HepG2 (cell line): ENCODE measurements around the gene ARTN. TPM values are rescaled to one million over a fixed set of nuclear protein-coding genes. Genes with fewer than 3 reads are reported as not detected.

Experiments used
- ATAC-seq: fragments of 200-7000 bp; cut with Tn5 transposase; 3 replicates; pipeline ENCODE4 v1.9.1; 2020; ENCODE audit warnings: mild to moderate bottlenecking, moderate library complexity
- BruUV-seq: library from RNA; stranded (reverse); fragments of 400-500 nt; replicated peaks from 2 replicates; lab custom pipeline; 2021; lab: Mats Ljungman, UMichigan
- CTCF ChIA-PET: fragments of 300-600 bp; formaldehyde crosslinking; extraction: SDS; loops from one replicate; lab custom pipeline; 2021; ENCODE audit warnings: low total read pairs, inconsistent platforms, low intra/inter-chr PET ratio; lab: Yijun Ruan, JAX
- POLR2A ChIA-PET: fragments of 350-600 bp; sonication (Branson Sonifier 250); formaldehyde crosslinking; loops from one replicate; lab custom pipeline; 2020; ENCODE audit warnings: antibody characterized with exemption, inconsistent platforms; lab: Yijun Ruan, JAX
- DNase-seq: peaks from one replicate; pipeline ENCODE4 v3.0.0-alpha.2; 2015; ENCODE audit warnings: low spot score
- FAIRE-seq: peaks from 3 replicates; lab custom pipeline; 2011; peaks lifted over from hg19 to GRCh38; lab: Jason Lieb, UNC
- H2AFZ ChIP-seq: one replicate; pipeline ENCODE4 v1.6.1; 2011; ENCODE audit warnings: low read length, inconsistent platforms
- H3K27ac ChIP-seq: fragments of 300-600 bp; 3 replicates; pipeline ENCODE4 v1.8.0; 2011; ENCODE audit warnings: mixed run types, mild to moderate bottlenecking, mixed read lengths, low read length, inconsistent platforms; ENCODE audit not compliant: insufficient read depth; ENCODE audit errors: extremely low read length
- H3K27me3 ChIP-seq, 2 experiments: fragments of 200-600 bp in 1 of 2; 2 replicates in 1 of 2; 3 replicates in 1 of 2; pipeline versions ENCODE4 v1.6.0 to v1.8.0; 2011; ENCODE audit warnings: low read length in 2 of 2, mild to moderate bottlenecking in 2 of 2, moderate library complexity in 2 of 2, inconsistent platforms in 1 of 2; ENCODE audit not compliant: insufficient read depth in 2 of 2, control insufficient read depth in 1 of 2
- H3K36me3 ChIP-seq, 2 experiments: fragments of 200-600 bp in 1 of 2; replicated peaks in 1 of 2; 2 replicates in 1 of 2; 3 replicates in 1 of 2; pipeline versions ENCODE4 v1.5.1 to v1.8.0; 2011; ENCODE audit warnings: low read length in 2 of 2, inconsistent platforms in 1 of 2; ENCODE audit not compliant: insufficient read depth in 2 of 2, control insufficient read depth in 1 of 2
- H3K4me1 ChIP-seq: 2 replicates; pipeline ENCODE4 v1.5.1; 2012; ENCODE audit warnings: low read length, inconsistent platforms; ENCODE audit not compliant: insufficient read depth
- H3K4me2 ChIP-seq: 2 replicates; pipeline ENCODE4 v1.6.0; 2011; ENCODE audit warnings: low read depth, low read length, inconsistent platforms
- H3K4me3 ChIP-seq, 3 experiments: fragments of 200-600 bp in 1 of 3; sonication (generic), shearing (Covaris generic) in 1 of 3; replicated peaks in 1 of 3; 2 replicates each; pipeline ENCODE4 v1.5.1; 2011 to 2016; ENCODE audit warnings: low read length in 3 of 3, inconsistent platforms in 2 of 3, low read depth in 2 of 3, mild to moderate bottlenecking in 2 of 3, control low read depth in 1 of 3, mixed read lengths in 1 of 3; ENCODE audit not compliant: insufficient read depth in 1 of 3
- H3K79me2 ChIP-seq: one replicate; pipeline ENCODE4 v1.6.1; 2011; ENCODE audit warnings: low read length, inconsistent platforms; ENCODE audit not compliant: insufficient read depth
- H3K9ac ChIP-seq: 2 replicates; pipeline ENCODE4 v1.6.0; 2011; ENCODE audit warnings: mild to moderate bottlenecking, low read depth, low read length, inconsistent platforms; ENCODE audit not compliant: insufficient read depth
- H3K9me3 ChIP-seq: 2 replicates; pipeline ENCODE4 v1.5.1; 2012; ENCODE audit warnings: mild to moderate bottlenecking, low read length
- H4K20me1 ChIP-seq: 2 replicates; pipeline ENCODE4 v1.6.0; 2011; ENCODE audit warnings: inconsistent platforms, mild to moderate bottlenecking, low read length, moderate library complexity; ENCODE audit not compliant: insufficient read depth
- BCL6 ChIP-seq: IDR thresholded peaks from 2 replicates; pipeline ENCODE4 v1.6.1; 2016; ENCODE audit warnings: missing genetic modification reagents, missing compliant biosample characterization
- GATA4 ChIP-seq: sonication (generic); IDR thresholded peaks from 2 replicates; pipeline ENCODE4 v1.6.1; 2016; ENCODE audit warnings: antibody characterized with exemption, low read depth, borderline replicate concordance
- HNRNPK ChIP-seq: fragments of 200-400 bp; formaldehyde crosslinking; IDR thresholded peaks from 2 replicates; pipeline ENCODE4 v1.6.1; 2018; ENCODE audit warnings: low read length, low read depth, moderate library complexity, mild to moderate bottlenecking; ENCODE audit not compliant: poor library complexity, severe bottlenecking
- MED1 ChIP-seq: sonication (generic); formaldehyde crosslinking; IDR thresholded peaks from 2 replicates; pipeline ENCODE4 v1.4.0; 2020; ENCODE audit warnings: missing genetic modification reagents
- NFYC ChIP-seq: IDR thresholded peaks from 2 replicates; pipeline ENCODE4 v1.6.1; 2016; ENCODE audit warnings: missing genetic modification reagents, missing compliant biosample characterization
- NR0B2 ChIP-seq: sonication (generic); formaldehyde crosslinking; IDR thresholded peaks from 2 replicates; pipeline ENCODE4 v1.4.0; 2020; ENCODE audit warnings: mild to moderate bottlenecking, missing genetic modification reagents
- NR2F1 ChIP-seq, 2 experiments: fragments of 450-650 bp in 1 of 2; formaldehyde crosslinking in 1 of 2; IDR thresholded peaks; 2 replicates each; pipeline versions ENCODE4 v1.5.0 to v1.6.1; 2016 to 2020; ENCODE audit warnings: mild to moderate bottlenecking in 1 of 2, missing compliant biosample characterization in 1 of 2, missing genetic modification reagents in 1 of 2, moderate library complexity in 1 of 2
- ZBTB1 ChIP-seq: sonication (generic); formaldehyde crosslinking; IDR thresholded peaks from 2 replicates; pipeline ENCODE4 v1.4.0; 2020; ENCODE audit warnings: missing genetic modification reagents, borderline replicate concordance
- ZNF142 ChIP-seq: sonication (generic); formaldehyde crosslinking; IDR thresholded peaks from 2 replicates; pipeline ENCODE4 v1.4.0; 2020; ENCODE audit warnings: missing genetic modification reagents
- ZNF256 ChIP-seq: sonication (generic); formaldehyde crosslinking; conservative IDR thresholded peaks from 2 replicates; pipeline ENCODE4 v1.4.0; 2020; ENCODE audit warnings: missing genetic modification reagents
- WGBS: methylation state at CpG from one replicate; pipeline ENCODE4 v1.1.6; 2017; ENCODE audit warnings: low lambda C conversion rate; 5-methylcytosine and 5-hydroxymethylcytosine counted together
- in situ Hi-C: cut with HindIII; loops from 2 replicates; pipeline ENCODE4 v1.10.0; 2017; ENCODE audit warnings: low pct_unique_long_range_greater_than_20kb; ENCODE audit not compliant: extremely low pct_ligation_motif_present
- intact Hi-C: fragments of 100-400 bp; cut with micrococcal nuclease; formaldehyde crosslinking; loops from one replicate; pipeline ENCODE4 v1.10.0; 2022; ENCODE audit not compliant: unreplicated experiment
- polyA plus RNA-seq, 8 experiments: library from polyadenylated mRNA; depleted of rRNA in 3 of 8; stranded (reverse) in 7 of 8; unstranded in 1 of 8; fragments of >200 nt; fragmentation: Illumina TruSeq in 4 of 8; extraction: Trizol in 4 of 8; gene quantifications; 2 replicates each; pipeline versions ENCODE4 v1.2.1 to v1.2.3, GENCODE V29; 2011 to 2016; ENCODE audit warnings: low read depth in 4 of 8, missing spikeins in 1 of 8, mixed read lengths in 1 of 8; ENCODE audit not compliant: insufficient read depth in 1 of 8
- total RNA-seq, 5 experiments: library from RNA; depleted of rRNA; stranded (reverse); fragments of >200 nt; fragmentation: Illumina TruSeq; extraction: Trizol; gene quantifications; 2 replicates each; pipeline ENCODE4 v1.2.3, GENCODE V29; 2016; ENCODE audit warnings: low read depth in 1 of 5
- TF ChIP-seq, protein P1 (sequence below): sonication (generic); formaldehyde crosslinking; IDR thresholded peaks from 2 replicates; pipeline ENCODE4 v1.4.0; 2020; ENCODE audit warnings: missing genetic modification reagents
- TF ChIP-seq, protein P2 (sequence below): sonication (generic); formaldehyde crosslinking; IDR thresholded peaks from 2 replicates; pipeline ENCODE4 v1.4.0; 2020; ENCODE audit warnings: missing genetic modification reagents, low read depth, mild to moderate bottlenecking, borderline replicate concordance

ARTN gene
- total and polyA plus RNA-seq, 2 of the 13 experiments (the other 11 are each of a cell fraction or from before 2014, with no cell fraction given) = 0.11 to 0.62 TPM

GRCh38 chr1:43944860-43945259 is 11.3 kb downstream of the ARTN start:
- H2AFZ ChIP-seq = no peak overlapping the region
- H4K20me1 ChIP-seq = no peaks in the 10 kb centered on the region
- ChIA-PET CTCF (no interaction called here), POLR2A (interaction anchor here (3.8 kb wide), 1 partner anchor 30 kb away, joined by 15 read pairs; the partner anchor contains the start of gene ATP6V0B)
- no peak overlapping the region for H3K9ac ChIP-seq
- no TSS peak for BruUV-seq
- no peak overlapping the region for H3K4me3 ChIP-seq
- H3K79me2 ChIP-seq = peaks cover 11% of the 10 kb centered on the region
- H3K4me1 ChIP-seq = peaks cover 27% of the 10 kb centered on the region
- DNase-seq (no peak), FAIRE-seq (no peak), ATAC-seq (no peak)
- H3K27me3 ChIP-seq = no peaks in the 10 kb centered on the region; a peak in 1 of 5 replicates
- no peaks in the 10 kb centered on the region for H3K36me3 ChIP-seq
- 100% methylated on average over 1 of the region's 1 CpG for WGBS
- intact Hi-C loops (loop anchor here (5.0 kb wide), 1 partner anchor 238 kb away; the partner anchor contains the start of gene ST3GAL3), in situ Hi-C loops (no loop called here)
- no peak overlapping the region; the same call in 1 of the 2 replicates for H3K4me2 ChIP-seq
- no peak overlapping the region for H3K27ac ChIP-seq
- no peaks in the 10 kb centered on the region for H3K9me3 ChIP-seq
- no peak for TF ChIP-seq ZBTB1 (CRISPR knock-in tag)
- no peak for TF ChIP-seq NR2F1 (CRISPR knock-in tag; IDR thresholded peaks at IDR 0.05)
- no peak for TF ChIP-seq BCL6 (CRISPR knock-in tag)
- TF ChIP-seq, protein P1, sequence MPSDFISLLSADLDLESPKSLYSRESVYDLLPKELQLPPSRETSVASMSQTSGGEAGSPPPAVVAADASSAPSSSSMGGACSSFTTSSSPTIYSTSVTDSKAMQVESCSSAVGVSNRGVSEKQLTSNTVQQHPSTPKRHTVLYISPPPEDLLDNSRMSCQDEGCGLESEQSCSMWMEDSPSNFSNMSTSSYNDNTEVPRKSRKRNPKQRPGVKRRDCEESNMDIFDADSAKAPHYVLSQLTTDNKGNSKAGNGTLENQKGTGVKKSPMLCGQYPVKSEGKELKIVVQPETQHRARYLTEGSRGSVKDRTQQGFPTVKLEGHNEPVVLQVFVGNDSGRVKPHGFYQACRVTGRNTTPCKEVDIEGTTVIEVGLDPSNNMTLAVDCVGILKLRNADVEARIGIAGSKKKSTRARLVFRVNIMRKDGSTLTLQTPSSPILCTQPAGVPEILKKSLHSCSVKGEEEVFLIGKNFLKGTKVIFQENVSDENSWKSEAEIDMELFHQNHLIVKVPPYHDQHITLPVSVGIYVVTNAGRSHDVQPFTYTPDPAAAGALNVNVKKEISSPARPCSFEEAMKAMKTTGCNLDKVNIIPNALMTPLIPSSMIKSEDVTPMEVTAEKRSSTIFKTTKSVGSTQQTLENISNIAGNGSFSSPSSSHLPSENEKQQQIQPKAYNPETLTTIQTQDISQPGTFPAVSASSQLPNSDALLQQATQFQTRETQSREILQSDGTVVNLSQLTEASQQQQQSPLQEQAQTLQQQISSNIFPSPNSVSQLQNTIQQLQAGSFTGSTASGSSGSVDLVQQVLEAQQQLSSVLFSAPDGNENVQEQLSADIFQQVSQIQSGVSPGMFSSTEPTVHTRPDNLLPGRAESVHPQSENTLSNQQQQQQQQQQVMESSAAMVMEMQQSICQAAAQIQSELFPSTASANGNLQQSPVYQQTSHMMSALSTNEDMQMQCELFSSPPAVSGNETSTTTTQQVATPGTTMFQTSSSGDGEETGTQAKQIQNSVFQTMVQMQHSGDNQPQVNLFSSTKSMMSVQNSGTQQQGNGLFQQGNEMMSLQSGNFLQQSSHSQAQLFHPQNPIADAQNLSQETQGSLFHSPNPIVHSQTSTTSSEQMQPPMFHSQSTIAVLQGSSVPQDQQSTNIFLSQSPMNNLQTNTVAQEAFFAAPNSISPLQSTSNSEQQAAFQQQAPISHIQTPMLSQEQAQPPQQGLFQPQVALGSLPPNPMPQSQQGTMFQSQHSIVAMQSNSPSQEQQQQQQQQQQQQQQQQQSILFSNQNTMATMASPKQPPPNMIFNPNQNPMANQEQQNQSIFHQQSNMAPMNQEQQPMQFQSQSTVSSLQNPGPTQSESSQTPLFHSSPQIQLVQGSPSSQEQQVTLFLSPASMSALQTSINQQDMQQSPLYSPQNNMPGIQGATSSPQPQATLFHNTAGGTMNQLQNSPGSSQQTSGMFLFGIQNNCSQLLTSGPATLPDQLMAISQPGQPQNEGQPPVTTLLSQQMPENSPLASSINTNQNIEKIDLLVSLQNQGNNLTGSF = no peak
- TF ChIP-seq ZNF256 = no peak
- no peak for TF ChIP-seq HNRNPK
- TF ChIP-seq MED1 = no peak
- TF ChIP-seq NFYC (CRISPR knock-in tag) = no peak
- TF ChIP-seq ZNF142 (CRISPR knock-in tag) = no peak
- TF ChIP-seq, protein P2, sequence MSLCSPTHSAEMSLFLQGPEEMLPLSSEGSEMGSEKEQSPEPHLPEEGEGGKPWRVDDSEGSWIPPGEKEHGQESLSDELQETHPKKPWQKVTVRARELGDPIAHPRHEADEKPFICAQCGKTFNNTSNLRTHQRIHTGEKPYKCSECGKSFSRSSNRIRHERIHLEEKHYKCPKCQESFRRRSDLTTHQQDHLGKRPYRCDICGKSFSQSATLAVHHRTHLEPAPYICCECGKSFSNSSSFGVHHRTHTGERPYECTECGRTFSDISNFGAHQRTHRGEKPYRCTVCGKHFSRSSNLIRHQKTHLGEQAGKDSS (CRISPR knock-in tag) = no peak
- no peak for TF ChIP-seq NR0B2 (CRISPR knock-in tag)
- no peak for TF ChIP-seq GATA4
